ENCODE results near the gene SYT12.

DNA sequence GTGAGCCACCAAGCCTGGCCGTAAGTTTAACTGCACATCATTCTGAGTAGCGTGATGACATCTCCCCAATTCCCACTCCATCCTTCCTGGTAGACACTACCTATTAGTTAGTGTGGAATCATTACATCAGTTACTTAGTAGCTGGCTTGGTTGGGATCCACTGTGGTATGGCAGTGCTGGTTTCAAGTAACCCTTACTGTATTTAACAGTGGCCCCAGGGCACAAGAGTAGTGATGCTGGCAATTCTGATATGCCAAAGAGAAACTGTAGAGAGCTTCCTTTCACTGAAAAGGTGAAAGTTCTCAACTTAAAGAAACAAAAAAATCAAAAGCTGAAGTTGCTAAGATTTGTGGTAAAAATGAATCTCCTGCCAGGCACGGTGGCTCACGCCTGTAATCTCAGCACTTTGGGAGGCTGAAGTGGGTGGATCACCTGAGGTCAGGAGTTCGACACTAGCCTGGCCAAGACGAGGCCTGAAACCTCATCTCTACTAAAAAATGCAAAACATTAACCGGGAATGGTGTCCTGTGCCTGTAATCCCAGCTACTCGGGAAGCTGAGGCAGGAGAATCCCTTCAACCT is 60.9 kb downstream of the SYT12 start:
- TF ChIP-seq SIN3A (IDR thresholded peaks at IDR 0.05; ENCODE audit: borderline replicate concordance, insufficient read depth, low read length): no peak
- TF ChIP-seq POLR2AphosphoS5 (IDR thresholded peaks at IDR 0.05; ENCODE audit: low read depth, low read length): no peak
- no peak for TF ChIP-seq TAF1 (IDR thresholded peaks at IDR 0.05; ENCODE audit: borderline replicate concordance, insufficient read depth, low read length)
- no peak for TF ChIP-seq REST (IDR thresholded peaks at IDR 0.05; ENCODE audit: insufficient read depth in 1 of 2, low read depth in 2 of 2, low read length in 2 of 2)
- no peak for TF ChIP-seq FOXP2 (optimal IDR thresholded peaks at IDR 0.05; ENCODE audit: borderline replicate concordance, extremely low read depth, extremely low read length, insufficient read depth)
